ENCODE data around the gene CRNKL1.

DNA sequence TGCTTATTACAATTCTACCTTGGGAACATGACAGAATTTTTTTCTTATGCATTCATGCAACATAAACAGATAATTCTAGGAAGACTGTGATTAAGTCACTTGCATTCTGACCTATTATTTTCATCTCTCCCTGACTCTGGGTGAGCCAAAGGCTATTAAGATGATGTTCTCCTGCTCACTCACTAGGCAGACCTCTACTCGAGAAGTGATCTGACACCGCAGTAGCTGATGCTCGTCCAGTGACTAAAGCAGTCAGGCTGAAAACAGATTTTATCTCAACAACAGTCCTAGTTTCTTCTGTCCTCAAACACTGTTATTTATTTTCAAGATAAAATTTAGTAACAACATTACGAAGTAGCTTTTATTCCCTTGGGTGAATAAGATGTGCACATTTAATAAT is 17.8 kb downstream of the CRNKL1 start:
- TF ChIP-seq POLR2A (IDR thresholded peaks at IDR 0.05) = no peak
- TF ChIP-seq, protein P1, sequence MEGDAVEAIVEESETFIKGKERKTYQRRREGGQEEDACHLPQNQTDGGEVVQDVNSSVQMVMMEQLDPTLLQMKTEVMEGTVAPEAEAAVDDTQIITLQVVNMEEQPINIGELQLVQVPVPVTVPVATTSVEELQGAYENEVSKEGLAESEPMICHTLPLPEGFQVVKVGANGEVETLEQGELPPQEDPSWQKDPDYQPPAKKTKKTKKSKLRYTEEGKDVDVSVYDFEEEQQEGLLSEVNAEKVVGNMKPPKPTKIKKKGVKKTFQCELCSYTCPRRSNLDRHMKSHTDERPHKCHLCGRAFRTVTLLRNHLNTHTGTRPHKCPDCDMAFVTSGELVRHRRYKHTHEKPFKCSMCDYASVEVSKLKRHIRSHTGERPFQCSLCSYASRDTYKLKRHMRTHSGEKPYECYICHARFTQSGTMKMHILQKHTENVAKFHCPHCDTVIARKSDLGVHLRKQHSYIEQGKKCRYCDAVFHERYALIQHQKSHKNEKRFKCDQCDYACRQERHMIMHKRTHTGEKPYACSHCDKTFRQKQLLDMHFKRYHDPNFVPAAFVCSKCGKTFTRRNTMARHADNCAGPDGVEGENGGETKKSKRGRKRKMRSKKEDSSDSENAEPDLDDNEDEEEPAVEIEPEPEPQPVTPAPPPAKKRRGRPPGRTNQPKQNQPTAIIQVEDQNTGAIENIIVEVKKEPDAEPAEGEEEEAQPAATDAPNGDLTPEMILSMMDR (IDR thresholded peaks at IDR 0.05) = no peak
